IMR-90 (cell line): ENCODE results near the gene ONECUT2. TPM values are rescaled to one million over a fixed set of nuclear protein-coding genes. Genes with fewer than 3 reads are reported as not detected.

Source experiments
- ATAC-seq: fragments of 200-7000 bp; cut with Tn5 transposase; 2 replicates; pipeline ENCODE4 v1.9.1; 2020; ENCODE audit warnings: low read depth, mild to moderate bottlenecking, moderate library complexity
- BruUV-seq: library from RNA; stranded (reverse); fragments of 400-500 nt; replicated peaks from 2 replicates; lab custom pipeline; 2021; lab: Mats Ljungman, UMichigan
- CTCF ChIA-PET: fragments of 300-600 bp; formaldehyde crosslinking; extraction: SDS; loops from one replicate; lab custom pipeline; 2021; ENCODE audit warnings: antibody characterized with exemption; lab: Yijun Ruan, JAX
- POLR2A ChIA-PET: fragments of 300-600 bp; sonication (Branson Sonifier 250); formaldehyde crosslinking; loops from one replicate; lab custom pipeline; 2022; ENCODE audit warnings: antibody characterized with exemption; ENCODE audit not compliant: unreplicated experiment; lab: Charles Lee
- DNase-seq: peaks from one replicate; pipeline ENCODE4 v3.0.0; 2013
- H2AFZ ChIP-seq: replicated peaks from 2 replicates; pipeline ENCODE3; 2013; ENCODE audit warnings: low read length, mild to moderate bottlenecking; ENCODE audit not compliant: poor library complexity
- H2AK5ac ChIP-seq: 2 replicates; pipeline ENCODE4 v1.6.1; 2013; ENCODE audit warnings: low read depth, low read length, inconsistent platforms
- H2AK9ac ChIP-seq: replicated peaks from 2 replicates; pipeline ENCODE3; 2013; ENCODE audit warnings: mild to moderate bottlenecking, low read depth, low read length, moderate library complexity; ENCODE audit not compliant: poor library complexity
- H2BK120ac ChIP-seq: 2 replicates; pipeline ENCODE4 v1.6.1; 2013; ENCODE audit warnings: low read depth, low read length, inconsistent platforms
- H2BK15ac ChIP-seq: 3 replicates; pipeline ENCODE4 v1.6.1; 2013; ENCODE audit warnings: low read depth, low read length, inconsistent platforms
- H2BK20ac ChIP-seq: 2 replicates; pipeline ENCODE4 v1.6.1; 2013; ENCODE audit warnings: low read depth, mild to moderate bottlenecking, inconsistent platforms, low read length, moderate library complexity
- H2BK5ac ChIP-seq: 2 replicates; pipeline ENCODE4 v1.6.1; 2013; ENCODE audit warnings: mild to moderate bottlenecking, low read depth, low read length, inconsistent platforms; ENCODE audit not compliant: poor library complexity, severe bottlenecking
- H3K14ac ChIP-seq: replicated peaks from 2 replicates; pipeline ENCODE4 v1.6.1; 2013; ENCODE audit warnings: low read depth, low read length, inconsistent platforms
- H3K18ac ChIP-seq: 2 replicates; pipeline ENCODE4 v1.6.1; 2013; ENCODE audit warnings: low read depth, low read length, control low read depth
- H3K23ac ChIP-seq: 2 replicates; pipeline ENCODE4 v1.6.1; 2013; ENCODE audit warnings: low read depth, low read length, inconsistent platforms
- H3K27ac ChIP-seq: 2 replicates; pipeline ENCODE4 v1.5.1; 2013; ENCODE audit warnings: mild to moderate bottlenecking, control low read depth, low read length; ENCODE audit not compliant: insufficient read depth
- H3K27me3 ChIP-seq: 2 replicates; pipeline ENCODE4 v1.6.1; 2013; ENCODE audit warnings: low read length; ENCODE audit not compliant: control insufficient read depth, insufficient read depth
- H3K36me3 ChIP-seq: 2 replicates; pipeline ENCODE4 v1.6.1; 2013; ENCODE audit warnings: low read length, mixed read lengths; ENCODE audit not compliant: control insufficient read depth, insufficient read depth
- H3K4ac ChIP-seq: 2 replicates; pipeline ENCODE4 v1.6.1; 2013; ENCODE audit warnings: low read depth, low read length, inconsistent platforms
- H3K4me1 ChIP-seq: 2 replicates; pipeline ENCODE4 v1.6.1; 2013; ENCODE audit warnings: low read length, mixed read lengths; ENCODE audit not compliant: control insufficient read depth, insufficient read depth
- H3K4me2 ChIP-seq: 2 replicates; pipeline ENCODE4 v1.6.1; 2013; ENCODE audit warnings: low read depth, mild to moderate bottlenecking, control low read depth, low read length, moderate library complexity
- H3K4me3 ChIP-seq: 2 replicates; pipeline ENCODE4 v1.5.1; 2013; ENCODE audit warnings: low read depth, mild to moderate bottlenecking, control low read depth, low read length, moderate library complexity; ENCODE audit not compliant: insufficient read depth
- H3K56ac ChIP-seq: 2 replicates; pipeline ENCODE4 v1.6.1; 2013; ENCODE audit warnings: low read length, inconsistent platforms; ENCODE audit not compliant: insufficient read depth; ENCODE audit errors: extremely low read depth
- H3K79me1 ChIP-seq, 2 experiments: 2 replicates each; pipeline ENCODE4 v1.6.1; 2013; ENCODE audit warnings: low read length in 2 of 2, inconsistent platforms in 1 of 2, low read depth in 1 of 2
- H3K9ac ChIP-seq: 2 replicates; pipeline ENCODE4 v1.6.1; 2013; ENCODE audit warnings: low read depth, low read length, control low read depth
- H3K9me1 ChIP-seq: 2 replicates; pipeline ENCODE4 v1.6.1; 2013; ENCODE audit warnings: low read length, inconsistent platforms; ENCODE audit not compliant: insufficient read depth
- H3K9me3 ChIP-seq: 2 replicates; pipeline ENCODE4 v1.6.1; 2013; ENCODE audit warnings: low read length; ENCODE audit not compliant: control insufficient read depth, insufficient read depth
- H4K20me1 ChIP-seq: 2 replicates; pipeline ENCODE4 v1.6.1; 2013; ENCODE audit warnings: low read length, inconsistent platforms; ENCODE audit not compliant: insufficient read depth
- H4K5ac ChIP-seq: 2 replicates; pipeline ENCODE4 v1.6.1; 2013; ENCODE audit warnings: mild to moderate bottlenecking, low read depth, low read length, control low read depth
- H4K8ac ChIP-seq, 2 experiments: 2 replicates each; pipeline ENCODE4 v1.6.1; 2013; ENCODE audit warnings: low read depth in 2 of 2, low read length in 2 of 2, control low read depth in 1 of 2, inconsistent platforms in 1 of 2
- H4K91ac ChIP-seq: 2 replicates; pipeline ENCODE4 v1.6.1; 2013; ENCODE audit warnings: low read depth, low read length, inconsistent platforms; ENCODE audit not compliant: insufficient read depth
- CEBPB ChIP-seq: IDR thresholded peaks from 2 replicates; pipeline ENCODE4 v1.6.1; 2012; ENCODE audit warnings: low read depth, low read length, improper control_type of control experiment
- CHD1 ChIP-seq: IDR thresholded peaks from 2 replicates; pipeline ENCODE4 v1.6.1; 2012; ENCODE audit warnings: low read depth, low read length, improper control_type of control experiment
- ELK1 ChIP-seq: fragments of 150-350 bp; IDR thresholded peaks from 2 replicates; pipeline ENCODE4 v1.6.1; 2016; ENCODE audit warnings: low read depth, mild to moderate bottlenecking, low read length, moderate library complexity, borderline replicate concordance
- MXI1 ChIP-seq: IDR thresholded peaks from 2 replicates; pipeline ENCODE4 v1.6.1; 2012; ENCODE audit warnings: low read depth, mild to moderate bottlenecking, low read length, moderate library complexity, borderline replicate concordance
- NFE2L2 ChIP-seq: fragments of 150-350 bp; IDR thresholded peaks from 2 replicates; pipeline ENCODE4 v1.6.1; 2016; ENCODE audit warnings: low read depth, mild to moderate bottlenecking, low read length
- RCOR1 ChIP-seq: IDR thresholded peaks from 2 replicates; pipeline ENCODE4 v1.6.1; 2012; ENCODE audit warnings: mild to moderate bottlenecking, low read length, improper control_type of control experiment; ENCODE audit not compliant: insufficient replicate concordance
- SMC3 ChIP-seq: fragments of 150-350 bp; IDR thresholded peaks from 2 replicates; pipeline ENCODE4 v1.6.1; 2016; ENCODE audit warnings: low read depth, mild to moderate bottlenecking, antibody characterized with exemption, low read length, moderate library complexity
- USF2 ChIP-seq: fragments of 150-350 bp; IDR thresholded peaks from 2 replicates; pipeline ENCODE4 v1.6.1; 2017; ENCODE audit warnings: mild to moderate bottlenecking, antibody characterized with exemption, low read length, low read depth
- WGBS, 2 experiments: methylation state at CpG; one replicate each; pipeline versions ENCODE4 v1.1.5 to v1.1.7; 2013; ENCODE audit warnings: missing lambda C conversion rate in 2 of 2; ENCODE audit not compliant: insufficient read length in 1 of 2; ENCODE audit errors: extremely low coverage in 2 of 2; 5-methylcytosine and 5-hydroxymethylcytosine counted together
- dilution Hi-C: fragments of 300-500 bp; cut with HindIII; formaldehyde crosslinking; loops from one replicate; pipeline ENCODE4 v1.14.3; 2018; ENCODE audit warnings: low sequenced_read_pairs; ENCODE audit not compliant: unreplicated experiment
- in situ Hi-C: fragments of 300-500 bp; cut with MboI; formaldehyde crosslinking; loops from 3 replicates; pipeline ENCODE4 v1.14.3; 2019; ENCODE audit warnings: low sequenced_read_pairs, inconsistent platforms, mixed read lengths
- intact Hi-C: fragments of 100-400 bp; cut with micrococcal nuclease; formaldehyde crosslinking; loops from 2 replicates; pipeline ENCODE4 v1.10.0; 2022
- polyA plus RNA-seq, 3 experiments: library from polyadenylated mRNA; depleted of rRNA; stranded (reverse); fragments of >200 nt; gene quantifications; 2 replicates each; pipeline ENCODE4 v1.2.3, GENCODE V29; 2012; ENCODE audit warnings: low replicate concordance in 1 of 3
- total RNA-seq: library from RNA; depleted of rRNA; stranded (reverse); fragments of >200 nt; gene quantifications from 2 replicates; pipeline ENCODE4 v1.2.3, GENCODE V29; 2012

Gene ONECUT2
- total and polyA plus RNA-seq, 2 of the 4 experiments (the other 2 are of a cell fraction): under 0.01 to 0.02 TPM

GRCh38 chr18:57428221-57429150 lies 6.7 kb upstream of the ONECUT2 start:
- in situ Hi-C loops: no loop called here
- no TSS peak for BruUV-seq
- H4K8ac ChIP-seq: no peak overlapping the region

More at GRCh38 chr18:57428221-57429150, 6.7 kb upstream of the ONECUT2 start:
- Histone ChIP-seq H2BK5ac (no peak overlapping the region), H3K9ac (no peak overlapping the region), H4K5ac (no peak overlapping the region), H3K27ac (no peak overlapping the region), H4K91ac (no peak overlapping the region), H3K36me3 (no peaks in the 10 kb centered on the region), H3K4me3 (no peak overlapping the region), H3K9me1 (no peaks in the 10 kb centered on the region), H3K4me1 (no peaks in the 10 kb centered on the region), H3K79me1 (no peaks in the 10 kb centered on the region), H2BK120ac (no peak overlapping the region), H3K4me2 (no peak overlapping the region), H3K56ac (no peak overlapping the region), H3K23ac (no peak overlapping the region), H3K27me3 (peaks cover 64% of the 10 kb centered on the region), H3K14ac (no peak overlapping the region), H3K18ac (no peak overlapping the region), H2AK9ac (no peak overlapping the region), H2AFZ (peak overlapping the region; percentile 54), H3K9me3 (peaks cover 14% of the 10 kb centered on the region), H2AK5ac (no peak overlapping the region), H2BK20ac (no peak overlapping the region), H2BK15ac (no peak overlapping the region), H3K4ac (no peak overlapping the region), H4K20me1 (no peaks in the 10 kb centered on the region)
- dilution Hi-C loops (no loop called here), intact Hi-C loops (no loop called here)
- WGBS, 2 experiments: 5% methylated on average over 54 of the region's 99 CpGs; no CpG with 5 or more reads in 1 of the 2 experiments
- no peak for TF ChIP-seq CHD1
- no peak for TF ChIP-seq RCOR1
- TF ChIP-seq CEBPB: no peak
- TF ChIP-seq MXI1: no peak
- TF ChIP-seq NFE2L2: no peak
- TF ChIP-seq USF2: no peak
- TF ChIP-seq ELK1: no peak
- no peak for TF ChIP-seq SMC3
- ChIA-PET CTCF (no interaction called here), POLR2A (no interaction called here)
- ATAC-seq: no peak
- DNase-seq: no peak
